GM23338 (cell line): ENCODE measurements around the gene HPDL. TPM values are rescaled to one million over a fixed set of nuclear protein-coding genes. Genes with fewer than 3 reads are reported as not detected.
A peak's percentile ranks its signal among the peaks of the same experiment; 100 is the strongest.

Experiments used
- ATAC-seq: fragments of 200-7000 bp; cut with Tn5 transposase; 3 replicates; pipeline ENCODE4 v1.9.1; 2020
- DNase-seq: peaks from one replicate; pipeline ENCODE4 v3.0.0-alpha.2; 2015; ENCODE audit warnings: low spot score
- H2AFZ ChIP-seq: fragments of 200-600 bp; sonication (generic); 2 replicates; pipeline ENCODE4 v1.8.0; 2016; ENCODE audit warnings: antibody characterized with exemption, mild to moderate bottlenecking, moderate library complexity
- H3F3A ChIP-seq: fragments of 200-600 bp; sonication (generic); replicated peaks from 2 replicates; pipeline ENCODE4 v1.8.0; 2017; ENCODE audit warnings: antibody characterized with exemption, mixed run types, low read depth
- H3K27ac ChIP-seq: fragments of 200-600 bp; sonication (generic); 2 replicates; pipeline ENCODE4 v1.6.1; 2016; ENCODE audit warnings: low read depth
- H3K27me3 ChIP-seq: fragments of 200-600 bp; sonication (generic); 2 replicates; pipeline ENCODE4 v1.8.0; 2016; ENCODE audit warnings: mild to moderate bottlenecking, mixed run types, moderate library complexity; ENCODE audit not compliant: insufficient read depth
- H3K36me3 ChIP-seq: fragments of 200-600 bp; sonication (generic); 2 replicates; pipeline ENCODE4 v1.8.0; 2016; ENCODE audit warnings: mild to moderate bottlenecking; ENCODE audit not compliant: insufficient read depth
- H3K4me1 ChIP-seq: fragments of 200-600 bp; sonication (generic); 2 replicates; pipeline ENCODE4 v1.8.0; 2016; ENCODE audit warnings: mild to moderate bottlenecking, moderate library complexity; ENCODE audit not compliant: insufficient read depth
- H3K4me2 ChIP-seq: fragments of 200-600 bp; sonication (generic); 2 replicates; pipeline ENCODE4 v1.7.1; 2017; ENCODE audit warnings: mixed run types
- H3K4me3 ChIP-seq: fragments of 200-600 bp; sonication (generic); 2 replicates; pipeline ENCODE4 v1.6.1; 2016; ENCODE audit warnings: mixed run types
- H3K79me2 ChIP-seq: fragments of 200-600 bp; sonication (generic); replicated peaks from 2 replicates; pipeline ENCODE4 v1.8.0; 2017; ENCODE audit warnings: mild to moderate bottlenecking; ENCODE audit not compliant: insufficient read depth
- H3K9me2 ChIP-seq: fragments of 200-600 bp; sonication (generic); 2 replicates; pipeline ENCODE4 v1.8.0; 2017; ENCODE audit not compliant: insufficient read depth
- H4K20me1 ChIP-seq: fragments of 200-600 bp; sonication (generic); replicated peaks from 2 replicates; pipeline ENCODE4 v1.8.0; 2017; ENCODE audit warnings: mild to moderate bottlenecking; ENCODE audit not compliant: insufficient read depth
- H3K27ac Mint-ChIP-seq: 2 replicates; pipeline ENCODE4 v1.8.0; 2020; ENCODE audit warnings: inconsistent platforms, mild to moderate bottlenecking, moderate library complexity, mixed read lengths
- H3K27me3 Mint-ChIP-seq: 3 replicates; pipeline ENCODE4 v1.8.0; 2022; ENCODE audit warnings: low read depth, mild to moderate bottlenecking, moderate library complexity, mixed read lengths, inconsistent platforms; ENCODE audit not compliant: insufficient read depth, poor library complexity
- H3K36me3 Mint-ChIP-seq: 3 replicates; pipeline ENCODE4 v1.8.0; 2021; ENCODE audit warnings: low read depth, mild to moderate bottlenecking, inconsistent platforms, moderate library complexity, mixed read lengths
- H3K4me1 Mint-ChIP-seq: 3 replicates; pipeline ENCODE4 v1.8.0; 2020; ENCODE audit warnings: mild to moderate bottlenecking, inconsistent platforms, mixed read lengths
- H3K4me3 Mint-ChIP-seq: 3 replicates; pipeline ENCODE4 v1.8.0; 2021; ENCODE audit warnings: moderate library complexity, mild to moderate bottlenecking, inconsistent platforms, mixed read lengths
- H3K9me3 Mint-ChIP-seq: 3 replicates; pipeline ENCODE4 v1.8.0; 2020; ENCODE audit warnings: moderate library complexity, mild to moderate bottlenecking, inconsistent platforms, mixed read lengths
- EZH2 ChIP-seq: fragments of 200-600 bp; sonication (generic); IDR thresholded peaks from one replicate; pipeline ENCODE4 v1.8.0; 2017; ENCODE audit warnings: antibody characterized with exemption, mild to moderate bottlenecking, low read depth; ENCODE audit not compliant: unreplicated experiment
- JUNB ChIP-seq: IDR thresholded peaks from one replicate; pipeline ENCODE4 v1.6.1; 2016; ENCODE audit warnings: antibody characterized with exemption; ENCODE audit not compliant: unreplicated experiment
- NANOG ChIP-seq: IDR thresholded peaks from 2 replicates; pipeline ENCODE4 v1.6.1; 2016; ENCODE audit warnings: antibody characterized with exemption, borderline replicate concordance
- POLR2AphosphoS5 ChIP-seq: IDR thresholded peaks from 2 replicates; pipeline ENCODE4 v1.6.1; 2016; ENCODE audit warnings: antibody characterized with exemption, low read depth
- STAT1 ChIP-seq: IDR thresholded peaks from one replicate; pipeline ENCODE4 v1.6.1; 2016; ENCODE audit warnings: antibody characterized with exemption; ENCODE audit not compliant: unreplicated experiment
- ZNF114 ChIP-seq: fragments of 250-450 bp; sonication (Bioruptor Pico); IDR thresholded peaks from 2 replicates; pipeline ENCODE4 v1.5.0; 2020; ENCODE audit warnings: mild to moderate bottlenecking, moderate library complexity
- ZNF331 ChIP-seq: fragments of 250-450 bp; sonication (Bioruptor Pico); IDR thresholded peaks from 2 replicates; pipeline ENCODE4 v1.5.0; 2020; ENCODE audit warnings: low read depth, mild to moderate bottlenecking, moderate library complexity
- polyA plus RNA-seq: library from polyadenylated mRNA; unstranded; fragments of >200 nt; fragmentation: Nextera tagmentation; extraction: Ambion mirVana; gene quantifications from 2 replicates; pipeline ENCODE4 v1.2.1, GENCODE V29; 2016
- total RNA-seq: library from RNA; depleted of rRNA; stranded (reverse); fragments of >200 nt; shearing (Covaris generic); gene quantifications from 2 replicates; pipeline ENCODE4 v1.2.3, GENCODE V29; 2014
- TF ChIP-seq, protein P1 (sequence below), 2 experiments: fragments of 200-600 bp in 1 of 2; sonication (generic) in 1 of 2; conservative IDR thresholded peaks; 2 replicates each; pipeline versions ENCODE4 v1.5.1 to v1.6.1; 2016 to 2017; ENCODE audit warnings: antibody characterized with exemption in 2 of 2, low read depth in 2 of 2, mild to moderate bottlenecking in 2 of 2, moderate library complexity in 1 of 2
- TF ChIP-seq, protein P2 (sequence below): fragments of 250-450 bp; sonication (Bioruptor Pico); IDR thresholded peaks from 2 replicates; pipeline ENCODE4 v1.5.0; 2020; ENCODE audit warnings: mild to moderate bottlenecking, moderate library complexity
- TF ChIP-seq, protein P3 (sequence below): IDR thresholded peaks from 2 replicates; pipeline ENCODE4 v1.6.1; 2016; ENCODE audit warnings: antibody characterized with exemption

The HPDL gene
- total and polyA plus RNA-seq, 2 experiments from 2014 or later: 36.5 to 82.1 TPM

DNA sequence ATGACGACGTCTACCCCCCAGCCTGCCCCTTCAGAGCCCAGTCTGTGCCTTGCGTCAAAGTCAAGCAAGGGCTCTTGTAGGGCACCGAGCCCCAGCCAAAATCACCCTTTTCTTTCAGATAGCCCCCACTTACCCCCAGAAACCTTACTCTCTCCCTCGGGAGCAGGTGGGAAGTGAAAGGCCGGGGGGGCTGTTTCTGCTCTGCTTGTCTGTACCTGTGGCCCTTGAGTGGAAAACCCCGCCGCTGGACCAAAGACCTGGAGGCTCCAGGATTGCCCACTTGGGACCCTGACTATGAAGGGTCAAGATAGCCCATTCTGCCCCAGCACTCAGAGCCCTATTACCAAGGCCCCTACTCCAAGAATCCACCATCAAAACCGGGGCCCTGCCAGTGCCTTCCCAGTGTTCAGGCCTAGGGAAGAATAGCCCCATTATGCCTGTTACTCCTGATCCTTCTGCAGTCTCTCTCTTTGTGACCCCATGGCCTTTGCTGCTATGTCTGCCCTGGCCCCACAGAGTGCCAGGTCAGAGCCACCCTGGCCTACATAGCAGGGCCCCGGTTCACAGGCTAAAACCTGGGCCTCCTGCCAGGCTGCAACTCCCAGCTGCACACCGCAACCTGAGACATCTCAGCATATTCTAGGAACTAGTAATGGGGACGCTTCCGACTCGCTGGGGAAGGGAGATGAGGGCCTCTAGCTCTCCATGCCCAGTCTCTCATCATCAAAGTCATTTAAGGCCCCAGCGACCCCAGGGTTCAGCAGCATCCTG lies 22.2 kb upstream of the HPDL start:
- H4K20me1 ChIP-seq: no peaks in the 10 kb centered on the region
- 0 out of 2 replicates have a peak overlapping the region, but pooled peaks have one; percentile 48 for H2AFZ ChIP-seq
- H3K36me3 ChIP-seq: no peaks in the 10 kb centered on the region
- ATAC-seq: no peak
- H3K4me1 Mint-ChIP-seq: peaks cover 47% of the 10 kb centered on the region
- H3K4me3 ChIP-seq: peak overlapping the region; percentile 66
- peak overlapping the region; percentile 97 for H3K27ac Mint-ChIP-seq
- H3K9me2 ChIP-seq: no peaks in the 10 kb centered on the region; the same call in 1 of the 2 replicates
- H3K27ac ChIP-seq: peak overlapping the region; percentile 87
- H3K9me3 Mint-ChIP-seq: no peaks in the 10 kb centered on the region; the same call in 2 of the 3 replicates
- peak overlapping the region; percentile 81 for H3K4me2 ChIP-seq
- no peaks in the 10 kb centered on the region for H3K79me2 ChIP-seq
- TF ChIP-seq, protein P1, sequence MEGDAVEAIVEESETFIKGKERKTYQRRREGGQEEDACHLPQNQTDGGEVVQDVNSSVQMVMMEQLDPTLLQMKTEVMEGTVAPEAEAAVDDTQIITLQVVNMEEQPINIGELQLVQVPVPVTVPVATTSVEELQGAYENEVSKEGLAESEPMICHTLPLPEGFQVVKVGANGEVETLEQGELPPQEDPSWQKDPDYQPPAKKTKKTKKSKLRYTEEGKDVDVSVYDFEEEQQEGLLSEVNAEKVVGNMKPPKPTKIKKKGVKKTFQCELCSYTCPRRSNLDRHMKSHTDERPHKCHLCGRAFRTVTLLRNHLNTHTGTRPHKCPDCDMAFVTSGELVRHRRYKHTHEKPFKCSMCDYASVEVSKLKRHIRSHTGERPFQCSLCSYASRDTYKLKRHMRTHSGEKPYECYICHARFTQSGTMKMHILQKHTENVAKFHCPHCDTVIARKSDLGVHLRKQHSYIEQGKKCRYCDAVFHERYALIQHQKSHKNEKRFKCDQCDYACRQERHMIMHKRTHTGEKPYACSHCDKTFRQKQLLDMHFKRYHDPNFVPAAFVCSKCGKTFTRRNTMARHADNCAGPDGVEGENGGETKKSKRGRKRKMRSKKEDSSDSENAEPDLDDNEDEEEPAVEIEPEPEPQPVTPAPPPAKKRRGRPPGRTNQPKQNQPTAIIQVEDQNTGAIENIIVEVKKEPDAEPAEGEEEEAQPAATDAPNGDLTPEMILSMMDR (conservative IDR thresholded peaks at IDR 0.05; ENCODE audit: low read depth in 2 of 2): no peak
- no peak for TF ChIP-seq EZH2
- no peak for TF ChIP-seq STAT1
- TF ChIP-seq ZNF114: no peak
- TF ChIP-seq, protein P2, sequence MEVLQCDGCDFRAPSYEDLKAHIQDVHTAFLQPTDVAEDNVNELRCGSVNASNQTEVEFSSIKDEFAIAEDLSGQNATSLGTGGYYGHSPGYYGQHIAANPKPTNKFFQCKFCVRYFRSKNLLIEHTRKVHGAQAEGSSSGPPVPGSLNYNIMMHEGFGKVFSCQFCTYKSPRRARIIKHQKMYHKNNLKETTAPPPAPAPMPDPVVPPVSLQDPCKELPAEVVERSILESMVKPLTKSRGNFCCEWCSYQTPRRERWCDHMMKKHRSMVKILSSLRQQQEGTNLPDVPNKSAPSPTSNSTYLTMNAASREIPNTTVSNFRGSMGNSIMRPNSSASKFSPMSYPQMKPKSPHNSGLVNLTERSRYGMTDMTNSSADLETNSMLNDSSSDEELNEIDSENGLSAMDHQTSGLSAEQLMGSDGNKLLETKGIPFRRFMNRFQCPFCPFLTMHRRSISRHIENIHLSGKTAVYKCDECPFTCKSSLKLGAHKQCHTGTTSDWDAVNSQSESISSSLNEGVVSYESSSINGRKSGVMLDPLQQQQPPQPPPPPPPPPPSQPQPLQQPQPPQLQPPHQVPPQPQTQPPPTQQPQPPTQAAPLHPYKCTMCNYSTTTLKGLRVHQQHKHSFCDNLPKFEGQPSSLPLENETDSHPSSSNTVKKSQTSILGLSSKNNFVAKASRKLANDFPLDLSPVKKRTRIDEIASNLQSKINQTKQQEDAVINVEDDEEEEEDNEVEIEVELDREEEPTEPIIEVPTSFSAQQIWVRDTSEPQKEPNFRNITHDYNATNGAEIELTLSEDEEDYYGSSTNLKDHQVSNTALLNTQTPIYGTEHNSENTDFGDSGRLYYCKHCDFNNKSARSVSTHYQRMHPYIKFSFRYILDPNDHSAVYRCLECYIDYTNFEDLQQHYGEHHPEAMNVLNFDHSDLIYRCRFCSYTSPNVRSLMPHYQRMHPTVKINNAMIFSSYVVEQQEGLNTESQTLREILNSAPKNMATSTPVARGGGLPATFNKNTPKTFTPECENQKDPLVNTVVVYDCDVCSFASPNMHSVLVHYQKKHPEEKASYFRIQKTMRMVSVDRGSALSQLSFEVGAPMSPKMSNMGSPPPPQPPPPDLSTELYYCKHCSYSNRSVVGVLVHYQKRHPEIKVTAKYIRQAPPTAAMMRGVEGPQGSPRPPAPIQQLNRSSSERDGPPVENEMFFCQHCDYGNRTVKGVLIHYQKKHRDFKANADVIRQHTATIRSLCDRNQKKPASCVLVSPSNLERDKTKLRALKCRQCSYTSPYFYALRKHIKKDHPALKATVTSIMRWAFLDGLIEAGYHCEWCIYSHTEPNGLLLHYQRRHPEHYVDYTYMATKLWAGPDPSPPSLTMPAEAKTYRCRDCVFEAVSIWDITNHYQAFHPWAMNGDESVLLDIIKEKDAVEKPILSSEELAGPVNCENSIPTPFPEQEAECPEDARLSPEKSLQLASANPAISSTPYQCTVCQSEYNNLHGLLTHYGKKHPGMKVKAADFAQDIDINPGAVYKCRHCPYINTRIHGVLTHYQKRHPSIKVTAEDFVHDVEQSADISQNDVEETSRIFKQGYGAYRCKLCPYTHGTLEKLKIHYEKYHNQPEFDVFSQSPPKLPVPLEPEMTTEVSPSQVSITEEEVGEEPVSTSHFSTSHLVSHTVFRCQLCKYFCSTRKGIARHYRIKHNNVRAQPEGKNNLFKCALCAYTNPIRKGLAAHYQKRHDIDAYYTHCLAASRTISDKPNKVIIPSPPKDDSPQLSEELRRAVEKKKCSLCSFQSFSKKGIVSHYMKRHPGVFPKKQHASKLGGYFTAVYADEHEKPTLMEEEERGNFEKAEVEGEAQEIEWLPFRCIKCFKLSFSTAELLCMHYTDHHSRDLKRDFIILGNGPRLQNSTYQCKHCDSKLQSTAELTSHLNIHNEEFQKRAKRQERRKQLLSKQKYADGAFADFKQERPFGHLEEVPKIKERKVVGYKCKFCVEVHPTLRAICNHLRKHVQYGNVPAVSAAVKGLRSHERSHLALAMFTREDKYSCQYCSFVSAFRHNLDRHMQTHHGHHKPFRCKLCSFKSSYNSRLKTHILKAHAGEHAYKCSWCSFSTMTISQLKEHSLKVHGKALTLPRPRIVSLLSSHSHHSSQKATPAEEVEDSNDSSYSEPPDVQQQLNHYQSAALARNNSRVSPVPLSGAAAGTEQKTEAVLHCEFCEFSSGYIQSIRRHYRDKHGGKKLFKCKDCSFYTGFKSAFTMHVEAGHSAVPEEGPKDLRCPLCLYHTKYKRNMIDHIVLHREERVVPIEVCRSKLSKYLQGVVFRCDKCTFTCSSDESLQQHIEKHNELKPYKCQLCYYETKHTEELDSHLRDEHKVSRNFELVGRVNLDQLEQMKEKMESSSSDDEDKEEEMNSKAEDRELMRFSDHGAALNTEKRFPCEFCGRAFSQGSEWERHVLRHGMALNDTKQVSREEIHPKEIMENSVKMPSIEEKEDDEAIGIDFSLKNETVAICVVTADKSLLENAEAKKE (CRISPR knock-in tag): no peak
- no peak for TF ChIP-seq POLR2AphosphoS5
- TF ChIP-seq ZNF331 (CRISPR knock-in tag): no peak
- TF ChIP-seq, protein P3, sequence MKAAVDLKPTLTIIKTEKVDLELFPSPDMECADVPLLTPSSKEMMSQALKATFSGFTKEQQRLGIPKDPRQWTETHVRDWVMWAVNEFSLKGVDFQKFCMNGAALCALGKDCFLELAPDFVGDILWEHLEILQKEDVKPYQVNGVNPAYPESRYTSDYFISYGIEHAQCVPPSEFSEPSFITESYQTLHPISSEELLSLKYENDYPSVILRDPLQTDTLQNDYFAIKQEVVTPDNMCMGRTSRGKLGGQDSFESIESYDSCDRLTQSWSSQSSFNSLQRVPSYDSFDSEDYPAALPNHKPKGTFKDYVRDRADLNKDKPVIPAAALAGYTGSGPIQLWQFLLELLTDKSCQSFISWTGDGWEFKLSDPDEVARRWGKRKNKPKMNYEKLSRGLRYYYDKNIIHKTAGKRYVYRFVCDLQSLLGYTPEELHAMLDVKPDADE: no peak
- TF ChIP-seq NANOG: no peak
- TF ChIP-seq JUNB: no peak
- H3K27me3 ChIP-seq: no peaks in the 10 kb centered on the region
- H3K36me3 Mint-ChIP-seq: no peaks in the 10 kb centered on the region
- H3F3A ChIP-seq: 0 out of 2 replicates have a peak, but pooled peaks cover 5% of the 10 kb centered on the region
- H3K4me1 ChIP-seq: peaks cover 42% of the 10 kb centered on the region
- no peak for DNase-seq
- peaks cover 22% of the 10 kb centered on the region for H3K27me3 Mint-ChIP-seq
- H3K4me3 Mint-ChIP-seq: peak overlapping the region; percentile 89
